GM18873 (cell line): ENCODE data around the gene UBP1.
"Not testable (repeated sequence)": the region's sequence is repeated elsewhere in the genome, so short reads cannot be mapped to it uniquely, and the experiment has no call there.

Source experiments
- ATAC-seq: cut with Tn5 transposase; IDR thresholded peaks from one replicate; pipeline ENCODE4 v1.9.1; 2021; ENCODE audit warnings: mild to moderate bottlenecking, moderate library complexity, moderate number of reproducible peaks; ENCODE audit not compliant: unreplicated experiment, low FRiP score

The UBP1 gene

GRCh38 chr3:33440328-33441224 lies at the start of gene UBP1:
TSS of gene UBP1 (minus strand) at chr3:33440405. CDS start at chr3:33439848, 557 bp downstream.
- peak; percentile 93 for ATAC-seq

- no peak for ATAC-seq
Observed at GRCh38 chr3:33488683-33489082, 48.5 kb upstream of the UBP1 start.

DNA sequence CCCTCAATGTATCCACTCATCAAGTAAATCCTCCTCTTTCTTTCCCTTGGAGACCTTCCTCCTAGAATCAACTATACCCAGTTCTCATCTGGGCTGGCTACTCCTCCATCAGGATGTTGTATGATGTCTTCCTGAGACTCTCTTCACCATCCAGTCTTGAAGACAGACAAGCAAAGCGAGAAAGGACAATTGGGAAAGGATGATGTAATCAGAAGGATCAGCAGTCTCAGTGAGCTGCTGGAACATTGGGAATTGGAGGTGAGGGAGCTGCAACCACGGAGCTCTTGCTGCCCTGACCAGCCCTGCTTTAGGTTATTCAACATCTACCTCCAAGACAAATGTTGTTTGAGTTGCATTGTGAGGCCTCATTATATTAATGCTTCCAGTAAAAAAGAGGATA lies 48.0 kb upstream of the UBP1 start:
- ATAC-seq = no peak

DNA sequence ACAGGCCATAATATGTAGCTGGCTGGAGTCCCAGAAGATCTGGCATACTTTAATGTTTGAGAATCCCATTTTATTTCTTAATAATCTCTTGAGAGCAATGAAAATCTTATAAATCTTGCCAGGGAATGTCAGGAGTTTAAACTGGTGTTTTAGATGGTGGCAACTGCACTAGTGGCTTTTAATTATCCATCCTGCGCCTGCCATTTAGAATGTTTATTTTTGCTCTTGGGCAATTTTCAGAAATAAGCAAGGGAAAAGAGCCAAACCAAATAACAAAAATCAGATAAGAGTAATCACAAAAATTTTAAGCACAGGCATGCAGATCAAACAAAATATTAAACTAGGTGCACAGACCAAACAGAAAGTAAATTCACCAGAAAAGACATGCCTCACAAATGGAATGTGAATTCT lies 41.9 kb upstream of the UBP1 start:
- ATAC-seq = no peak

DNA sequence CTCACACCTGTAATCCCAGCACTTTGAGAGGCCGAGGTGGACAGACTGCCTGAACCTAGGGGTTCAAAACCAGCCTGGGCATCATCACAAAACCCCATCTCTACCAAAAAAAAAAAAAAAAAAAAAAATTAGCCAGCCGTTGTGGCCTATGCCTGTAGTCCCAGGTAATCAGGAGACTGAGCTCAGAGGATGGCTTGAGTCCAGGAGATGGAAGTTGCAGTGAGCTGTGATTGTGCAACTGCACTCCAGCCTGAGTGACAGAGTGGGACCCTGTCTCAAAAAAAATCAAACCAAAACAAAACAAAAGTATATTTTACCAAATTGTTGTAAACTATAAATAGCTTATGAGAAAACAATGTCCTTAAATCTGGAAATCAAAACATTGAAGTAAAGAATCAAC lies 34.7 kb upstream of the UBP1 start:
- ATAC-seq = no peak

DNA sequence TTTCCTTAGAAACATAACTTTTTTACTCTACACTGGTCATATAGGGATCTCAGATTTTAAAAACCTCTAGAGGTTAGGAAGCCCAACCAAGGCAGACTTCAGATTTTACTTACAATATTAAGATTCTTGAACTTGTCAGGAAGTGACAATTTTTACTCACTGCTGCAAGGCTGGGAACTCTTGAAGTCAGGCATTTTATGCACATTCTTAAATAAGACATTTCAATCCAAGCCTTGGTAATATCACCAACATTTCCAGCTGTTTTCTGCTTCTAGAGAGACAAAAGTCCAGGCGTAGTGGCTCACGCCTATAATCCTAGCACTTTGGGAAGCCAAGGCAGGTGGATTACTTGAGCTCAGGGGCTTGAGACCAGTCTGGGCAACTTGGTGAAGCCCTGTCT lies 33.6 kb upstream of the UBP1 start:
- ATAC-seq = no peak

DNA sequence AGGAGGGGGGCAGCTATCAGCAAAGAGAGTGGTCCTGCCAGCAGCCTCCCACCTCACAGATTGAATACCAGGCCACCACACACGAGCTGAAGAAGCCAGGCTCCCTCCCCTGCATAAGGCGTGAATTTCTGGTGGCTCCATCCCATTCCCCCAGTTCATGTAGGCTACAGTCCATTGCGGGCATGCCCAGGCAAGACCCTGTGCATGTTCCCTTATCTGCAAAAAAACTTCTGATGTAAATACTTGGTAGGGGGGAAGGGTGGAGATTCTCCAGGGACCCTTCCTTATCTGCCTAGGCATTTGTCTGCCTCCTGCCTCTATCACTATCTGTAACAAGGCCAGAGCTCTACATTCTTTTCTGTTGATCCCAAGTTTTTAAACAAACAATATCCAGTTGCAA lies 27.6 kb upstream of the UBP1 start:
- no peak for ATAC-seq

DNA sequence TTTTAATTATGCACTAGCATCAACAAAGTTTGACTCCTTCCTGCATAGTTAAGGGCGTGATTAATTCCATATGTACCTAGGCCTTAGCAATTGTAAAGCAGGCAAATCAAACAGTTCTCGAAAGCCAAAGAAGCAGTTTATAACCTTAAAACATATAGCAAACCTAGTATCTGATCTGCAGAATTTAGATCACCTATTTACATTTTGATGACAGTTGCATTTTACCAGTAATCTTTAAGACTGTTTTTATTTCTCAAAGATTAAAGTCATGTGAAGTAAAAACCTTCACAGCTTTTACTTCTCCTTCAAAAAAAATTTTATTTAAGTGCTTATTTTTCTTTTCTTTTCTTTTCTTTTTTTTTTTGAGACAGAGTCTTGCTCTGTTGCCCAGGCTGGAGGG lies 20.9 kb upstream of the UBP1 start:
- no peak for ATAC-seq

DNA sequence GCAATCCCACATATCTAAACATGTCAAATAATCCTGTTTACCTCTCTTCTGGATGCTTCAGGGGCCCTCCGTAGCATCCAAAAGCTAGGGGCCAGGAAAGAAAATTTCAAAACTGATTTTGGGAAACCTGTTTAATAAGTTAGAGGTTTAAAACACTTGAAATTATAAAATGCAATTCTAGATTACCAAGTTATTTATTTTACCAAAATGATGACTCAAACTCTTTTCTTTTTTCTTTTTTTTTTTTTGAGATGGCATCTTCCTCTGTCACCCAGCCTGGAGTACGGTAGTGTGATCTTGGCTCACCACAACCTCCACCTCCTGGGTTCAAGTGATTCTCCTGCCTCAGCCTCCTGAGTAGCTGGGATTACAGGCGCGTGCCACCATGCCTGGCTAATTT lies 19.4 kb upstream of the UBP1 start:
- not testable (repeated sequence) for ATAC-seq

DNA sequence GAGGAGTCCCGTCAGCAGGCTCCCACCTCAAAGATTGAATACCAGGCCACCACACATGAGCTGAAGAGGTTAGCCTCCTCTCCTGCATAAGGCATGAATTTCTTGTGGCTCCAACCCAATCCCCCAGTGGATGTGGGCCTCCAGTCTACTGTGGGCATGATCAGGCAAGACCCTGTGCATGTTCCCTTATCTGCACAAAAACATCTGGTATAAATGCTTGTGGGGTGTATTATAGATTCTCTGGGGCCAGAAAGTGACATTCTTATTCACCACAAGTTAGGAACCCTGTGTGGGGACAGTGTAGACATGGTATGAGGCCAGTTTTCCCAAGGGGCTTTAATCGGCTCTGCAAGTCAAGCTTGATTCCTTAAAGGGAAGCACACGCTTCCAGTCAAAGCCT lies 18.2 kb upstream of the UBP1 start:
- no peak for ATAC-seq

- ATAC-seq = no peak
Observed at GRCh38 chr3:33456756-33457155, 16.6 kb upstream of the UBP1 start.

GRCh38 chr3:33453331-33453761 lies 13.1 kb upstream of the UBP1 start:
- ATAC-seq = no peak

DNA sequence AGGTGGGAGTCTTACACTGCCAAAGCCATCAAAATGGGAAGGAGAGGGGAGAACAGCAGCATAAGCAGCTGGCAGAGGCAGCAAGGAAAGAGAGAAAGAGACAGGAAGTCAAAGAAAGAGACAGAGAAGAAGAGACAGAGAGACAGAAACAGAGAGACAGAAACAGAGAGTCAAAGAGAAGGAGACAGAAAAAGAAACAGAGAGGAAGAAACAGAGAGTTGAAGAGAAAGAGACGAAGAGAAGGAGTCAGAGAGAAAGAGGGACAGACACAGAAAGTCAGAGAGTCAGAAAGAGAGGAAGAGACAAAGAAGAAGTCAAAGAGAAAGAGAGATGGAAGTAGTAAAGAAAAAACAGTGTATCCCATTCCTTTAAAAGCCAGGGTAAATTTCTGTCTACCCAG lies 11.8 kb upstream of the UBP1 start:
- ATAC-seq = not testable (repeated sequence)

GRCh38 chr3:33447958-33448357 lies 7.8 kb upstream of the UBP1 start:
- no peak for ATAC-seq

DNA sequence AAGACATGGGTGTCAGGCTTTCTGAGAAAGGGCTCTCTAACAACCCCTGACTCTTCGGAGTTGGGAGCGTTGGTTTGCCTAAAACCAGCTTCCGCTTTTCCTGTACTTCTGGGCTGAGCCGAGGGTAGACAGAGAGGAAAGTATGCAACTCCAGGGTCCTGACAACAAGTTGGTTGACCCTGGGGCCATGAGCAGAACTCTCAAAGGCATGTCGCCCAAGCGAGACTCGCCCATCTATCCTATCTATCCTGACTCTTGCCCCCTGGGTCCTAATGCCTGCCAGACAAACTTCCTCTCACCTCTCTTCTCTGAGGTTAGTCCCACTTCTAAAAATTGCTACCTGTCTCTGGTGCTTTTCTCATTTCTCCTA lies 7.0 kb upstream of the UBP1 start:
- not testable (repeated sequence) for ATAC-seq

GRCh38 chr3:33442190-33442589 lies 2.0 kb upstream of the UBP1 start:
- ATAC-seq = no peak

DNA sequence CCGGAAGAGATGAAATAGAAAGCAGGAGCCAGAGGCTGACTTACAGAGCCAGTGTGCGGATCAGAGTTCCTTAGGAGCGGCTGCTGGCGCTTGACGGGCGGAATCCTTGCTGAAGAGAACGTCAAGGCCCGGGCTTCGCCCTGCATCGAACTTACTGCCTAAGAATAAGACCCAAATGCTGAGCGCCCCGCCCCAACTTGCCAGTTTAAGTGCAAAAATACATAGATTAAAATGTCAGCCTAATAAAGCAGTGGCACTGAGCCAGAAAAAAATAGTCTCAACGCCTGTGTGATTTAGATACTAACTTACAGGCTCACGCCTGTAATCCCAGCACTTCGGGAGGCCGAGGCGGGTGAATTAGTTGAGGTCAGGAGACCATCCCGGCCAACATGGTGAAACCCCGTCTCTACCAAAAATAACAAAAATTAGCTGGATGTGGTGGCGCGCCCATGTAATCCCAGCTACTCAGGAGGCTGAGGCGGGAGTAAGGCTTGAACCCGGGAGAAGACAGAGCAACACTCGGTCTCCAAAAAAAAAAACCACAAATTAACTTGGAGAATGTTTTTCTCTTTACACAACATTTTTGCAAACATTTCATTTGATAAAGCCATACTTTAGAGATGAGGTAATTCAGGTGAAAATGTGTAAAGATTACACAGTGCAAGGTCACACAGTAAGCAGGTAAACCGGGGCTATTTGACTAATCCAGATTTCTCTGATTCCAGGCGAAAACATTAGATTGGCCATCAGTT lies 1.2 kb upstream of the UBP1 start:
- ATAC-seq = peak; percentile 1

GRCh38 chr3:33439546-33440327 lies 468 bp downstream of the UBP1 start:
- peak; percentile 4 for ATAC-seq

- no peak for ATAC-seq
Observed at GRCh38 chr3:33438881-33439545, 1.2 kb downstream of the UBP1 start.

GRCh38 chr3:33438284-33438668 lies 1.9 kb downstream of the UBP1 start:
- ATAC-seq = no peak
